T-helper 2 cell treated with Interferon-gamma antibody and Interleukin-4, amounts not matched to agents 5 μg/mL and 100 μg/mL, for 36 hours (primary cell): ENCODE results near the gene SRP14.

Source experiments
- DNase-seq: peaks from one replicate; pipeline ENCODE4 v3.0.0; 2021; ENCODE audit warnings: low spot score
- H3K27ac Mint-ChIP-seq: one replicate; pipeline ENCODE4 v1.8.0; 2021; ENCODE audit warnings: mild to moderate bottlenecking, mixed read lengths
- H3K27me3 Mint-ChIP-seq: one replicate; pipeline ENCODE4 v1.8.0; 2021; ENCODE audit warnings: low read depth, mixed read lengths
- H3K36me3 Mint-ChIP-seq: one replicate; pipeline ENCODE4 v1.8.0; 2021; ENCODE audit warnings: low read depth, mixed read lengths
- H3K4me1 Mint-ChIP-seq: one replicate; pipeline ENCODE4 v1.8.0; 2021; ENCODE audit warnings: low read depth, mixed read lengths
- H3K4me3 Mint-ChIP-seq: one replicate; pipeline ENCODE4 v1.8.0; 2022; ENCODE audit warnings: mild to moderate bottlenecking, moderate library complexity, mixed read lengths
- H3K9me3 Mint-ChIP-seq: one replicate; pipeline ENCODE4 v1.8.0; 2021; ENCODE audit warnings: mixed read lengths

Gene SRP14

DNA sequence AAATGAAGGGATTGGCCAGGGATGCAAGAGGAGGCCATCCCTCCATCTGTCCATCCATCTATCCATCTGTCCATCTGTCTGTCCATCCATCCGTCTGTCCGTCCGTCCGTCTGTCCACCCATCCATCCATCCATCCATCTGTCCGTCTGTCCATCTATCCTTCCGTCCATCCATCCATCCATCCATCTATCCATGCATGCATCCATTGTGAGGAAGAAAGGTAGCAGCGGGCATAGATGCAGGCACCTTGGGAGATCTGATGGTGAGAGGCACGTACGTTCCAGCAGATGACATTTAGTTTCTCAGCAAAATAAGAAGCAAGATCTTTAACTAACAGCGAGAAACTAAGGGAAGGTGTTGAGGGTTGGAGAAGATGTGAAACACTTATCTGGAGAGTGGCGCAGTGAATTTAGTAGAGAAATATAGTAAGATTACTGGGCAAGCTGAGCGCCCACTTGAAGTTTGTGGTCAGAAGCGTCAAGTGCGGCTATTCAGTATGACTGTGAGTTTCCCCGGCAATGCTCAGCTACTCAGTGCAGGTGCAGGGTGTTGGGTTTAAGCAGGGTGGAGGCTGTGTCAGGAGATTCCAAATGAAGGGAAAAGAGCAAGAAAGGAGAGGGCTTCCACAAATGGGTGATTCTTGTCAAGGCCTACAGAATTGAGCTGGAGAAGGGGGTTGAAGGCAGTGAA lies 22.4 kb upstream of the SRP14 start:
- Mint-ChIP-seq H3K4me3 (no peak overlapping the region), H3K4me1 (peaks cover 35% of the 10 kb centered on the region), H3K27ac (no peak overlapping the region), H3K27me3 (no peaks in the 10 kb centered on the region), H3K36me3 (peaks cover 6% of the 10 kb centered on the region), H3K9me3 (no peaks in the 10 kb centered on the region)
- peak; percentile 47 for DNase-seq

DNA sequence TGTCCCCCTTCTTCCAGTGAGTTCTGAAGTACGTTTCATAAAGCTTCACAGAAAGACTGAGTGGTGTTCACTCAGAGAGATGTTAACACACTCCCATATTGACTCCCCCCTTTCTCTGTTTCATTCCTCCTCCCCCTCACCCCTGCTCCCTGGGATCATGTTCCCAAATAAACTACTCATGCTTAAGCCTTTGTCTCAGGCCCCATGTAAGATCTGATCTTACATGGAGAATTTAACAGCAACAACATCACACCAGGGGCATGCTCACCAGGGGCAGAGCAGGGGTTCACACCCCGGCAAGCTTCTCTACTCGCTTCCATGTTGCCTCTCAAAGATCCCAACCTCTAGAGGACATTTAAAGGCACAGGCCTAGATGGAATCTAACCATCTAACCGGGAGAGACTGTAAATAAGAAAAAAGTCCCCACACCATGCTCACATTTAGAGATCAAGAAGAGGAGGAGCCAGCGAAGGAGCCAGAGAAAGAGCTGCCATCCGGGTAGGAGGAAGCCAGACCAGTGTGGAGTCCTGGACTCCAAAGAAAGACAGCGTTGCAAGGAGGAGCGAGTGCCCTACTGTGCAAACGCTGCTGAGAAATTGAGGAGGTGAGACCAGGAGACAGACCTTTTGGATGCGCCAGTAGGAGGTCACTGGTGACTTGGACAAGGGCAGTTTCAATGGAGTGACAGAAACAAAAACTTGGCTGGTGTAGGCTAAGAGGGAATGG lies 21.4 kb upstream of the SRP14 start:
- Mint-ChIP-seq H3K4me3 (no peak overlapping the region), H3K4me1 (peaks cover 35% of the 10 kb centered on the region), H3K36me3 (peaks cover 6% of the 10 kb centered on the region), H3K9me3 (no peaks in the 10 kb centered on the region), H3K27ac (no peak overlapping the region), H3K27me3 (no peaks in the 10 kb centered on the region)
- no peak for DNase-seq

DNA sequence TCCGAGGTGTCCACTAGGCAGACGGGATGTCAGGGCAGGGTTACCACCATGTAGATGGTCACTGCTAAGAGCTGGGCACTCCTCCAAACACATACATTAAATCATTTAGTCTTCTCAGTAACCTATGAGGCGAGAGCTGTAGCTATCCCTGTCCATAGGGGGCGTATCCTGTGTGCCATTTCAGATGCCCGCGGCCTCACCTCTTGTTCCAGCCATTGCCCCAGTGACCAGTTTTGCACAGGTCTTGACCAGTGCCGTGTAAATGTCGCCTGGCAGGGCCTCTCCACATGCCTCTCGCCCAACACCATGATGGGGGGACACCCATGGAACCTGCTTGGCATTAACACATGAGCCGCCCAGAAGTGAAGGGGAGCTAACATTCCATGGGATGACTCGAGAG lies 20.8 kb upstream of the SRP14 start:
- Mint-ChIP-seq H3K9me3 (no peaks in the 10 kb centered on the region), H3K36me3 (peaks cover 6% of the 10 kb centered on the region), H3K4me1 (peaks cover 37% of the 10 kb centered on the region), H3K4me3 (no peak overlapping the region), H3K27ac (no peak overlapping the region), H3K27me3 (no peaks in the 10 kb centered on the region)
- no peak for DNase-seq

DNA sequence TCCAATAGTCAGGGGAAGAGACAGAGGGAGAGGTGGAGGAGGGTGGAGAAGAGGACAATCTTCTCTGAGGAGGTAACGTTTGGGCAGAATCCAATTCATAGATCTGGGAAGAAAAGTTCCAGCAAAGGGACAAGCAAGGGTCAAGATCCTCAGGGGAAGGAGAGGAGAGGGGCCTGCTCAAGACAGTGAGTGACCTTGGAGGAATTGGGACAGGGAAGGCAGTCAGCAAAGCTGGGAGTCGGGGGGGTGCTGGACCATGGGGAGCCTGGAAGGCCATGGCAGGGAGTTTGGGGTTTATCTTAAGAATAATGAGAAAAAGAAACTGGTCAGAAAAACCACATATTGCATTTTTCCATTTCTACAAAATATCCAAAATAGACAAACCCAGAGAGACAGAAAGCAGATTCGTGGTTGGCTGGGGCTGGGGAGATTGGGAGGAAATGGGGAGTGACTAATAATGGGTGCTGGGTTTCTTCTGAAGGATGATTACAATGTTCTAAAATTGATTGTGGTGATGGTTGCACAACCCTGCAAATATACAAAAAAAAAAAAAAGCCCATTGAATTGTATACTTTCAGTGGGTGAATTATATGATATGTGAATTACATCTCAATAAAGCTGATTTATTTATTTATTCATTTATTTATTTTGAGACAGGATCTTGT lies 19.6 kb upstream of the SRP14 start:
- DNase-seq = no peak
- Mint-ChIP-seq H3K36me3 (peaks cover 6% of the 10 kb centered on the region), H3K27ac (peak overlapping the region; percentile 4), H3K4me3 (peak overlapping the region; percentile 0), H3K4me1 (peaks cover 34% of the 10 kb centered on the region), H3K9me3 (no peaks in the 10 kb centered on the region), H3K27me3 (no peaks in the 10 kb centered on the region)

DNA sequence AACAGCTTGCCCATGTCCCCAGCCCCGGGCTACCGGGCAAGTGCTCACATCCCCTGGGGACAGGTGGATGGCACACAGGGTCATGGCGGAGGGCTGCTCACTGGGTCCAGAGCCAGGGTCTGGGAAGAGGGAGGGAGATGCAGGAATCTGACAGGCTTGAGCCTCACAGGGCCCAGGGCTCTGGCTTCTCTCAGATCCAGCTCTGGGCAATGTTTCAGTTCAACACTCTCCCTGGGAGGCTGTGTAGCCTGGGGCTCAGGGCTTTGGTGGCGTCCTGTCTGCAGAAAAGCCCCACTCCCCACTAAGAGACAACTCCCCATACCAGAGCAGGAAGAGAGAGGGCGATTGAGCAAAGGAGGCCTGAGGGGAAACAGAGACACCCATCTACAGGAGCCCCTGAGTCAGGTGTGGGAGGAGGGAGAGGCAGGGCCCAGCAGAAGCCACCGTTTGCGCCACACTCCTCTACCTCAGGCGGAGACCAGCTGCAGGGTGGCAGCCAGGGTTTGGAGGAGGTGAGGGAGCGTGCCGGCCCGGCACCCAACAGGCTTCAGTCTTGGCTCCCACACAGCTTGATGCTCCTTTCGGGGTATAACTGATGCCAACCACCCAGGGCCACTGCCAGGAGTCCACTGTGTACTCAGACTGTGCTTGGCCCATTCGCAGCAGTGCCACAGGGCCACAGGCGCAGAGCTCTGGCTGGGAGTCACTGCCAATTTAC lies 16.8 kb upstream of the SRP14 start:
- peaks cover 48% of the 10 kb centered on the region for H3K4me1 Mint-ChIP-seq
- no peak overlapping the region for H3K27ac Mint-ChIP-seq
- H3K27me3 Mint-ChIP-seq = no peaks in the 10 kb centered on the region
- DNase-seq = no peak
- H3K4me3 Mint-ChIP-seq = no peak overlapping the region
- no peaks in the 10 kb centered on the region for H3K9me3 Mint-ChIP-seq
- H3K36me3 Mint-ChIP-seq = peaks cover 6% of the 10 kb centered on the region

DNA sequence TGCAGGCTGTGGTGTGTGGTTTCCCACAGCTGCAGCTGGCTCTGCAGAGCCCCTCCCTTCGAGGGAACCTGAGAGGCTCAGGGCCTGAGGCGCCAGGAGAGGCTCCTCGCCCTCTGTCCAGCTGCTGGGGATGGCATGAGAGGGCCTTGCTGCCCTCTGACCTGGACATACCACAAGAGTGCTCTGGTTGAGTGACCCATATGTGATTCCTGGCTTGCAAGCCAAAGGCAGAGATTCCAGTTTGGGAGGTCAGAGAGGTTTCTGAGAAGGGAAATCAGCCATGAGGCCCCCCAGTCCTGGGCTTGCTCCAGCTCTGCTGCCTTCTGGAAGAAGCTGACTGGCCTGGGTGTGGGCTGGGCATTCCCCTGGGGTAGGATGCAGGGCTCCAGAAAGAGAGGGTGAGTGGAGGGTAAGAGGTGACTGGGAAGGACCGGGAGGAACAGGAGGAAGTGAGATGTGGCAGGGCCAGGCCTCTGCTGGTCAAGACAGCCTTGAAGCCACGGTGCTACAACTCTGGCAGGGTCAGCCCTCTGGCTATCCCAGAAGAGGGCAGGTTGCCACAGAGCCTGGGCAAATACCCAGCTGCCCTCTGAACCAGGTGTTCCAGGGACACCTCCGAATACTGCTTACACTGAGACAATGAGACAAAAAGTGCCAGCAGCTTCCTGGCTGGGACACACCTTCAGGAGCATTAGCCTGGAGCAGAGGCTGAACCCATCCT lies 16.0 kb upstream of the SRP14 start:
- Mint-ChIP-seq H3K4me3 (peak overlapping the region; percentile 76), H3K4me1 (peaks cover 51% of the 10 kb centered on the region), H3K27ac (peak overlapping the region; percentile 76), H3K36me3 (peaks cover 5% of the 10 kb centered on the region), H3K9me3 (no peaks in the 10 kb centered on the region), H3K27me3 (no peaks in the 10 kb centered on the region)
- no peak for DNase-seq

DNA sequence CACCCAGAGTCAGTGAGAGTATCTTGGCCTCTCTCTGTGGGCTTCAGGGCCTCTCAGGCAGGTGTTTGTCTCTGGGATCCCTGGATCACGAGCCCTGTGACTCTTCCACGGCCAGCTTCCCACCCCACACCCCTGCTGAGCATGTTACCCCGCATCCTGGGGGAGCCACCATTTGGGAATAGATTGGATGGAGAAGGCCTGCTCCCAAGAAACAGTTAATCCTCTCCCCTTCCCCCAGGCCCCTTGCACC lies 15.5 kb upstream of the SRP14 start:
- Mint-ChIP-seq H3K4me3 (peak overlapping the region; percentile 76), H3K4me1 (peaks cover 54% of the 10 kb centered on the region), H3K9me3 (no peaks in the 10 kb centered on the region), H3K27ac (peak overlapping the region; percentile 5), H3K27me3 (no peaks in the 10 kb centered on the region), H3K36me3 (peaks cover 5% of the 10 kb centered on the region)
- no peak for DNase-seq

DNA sequence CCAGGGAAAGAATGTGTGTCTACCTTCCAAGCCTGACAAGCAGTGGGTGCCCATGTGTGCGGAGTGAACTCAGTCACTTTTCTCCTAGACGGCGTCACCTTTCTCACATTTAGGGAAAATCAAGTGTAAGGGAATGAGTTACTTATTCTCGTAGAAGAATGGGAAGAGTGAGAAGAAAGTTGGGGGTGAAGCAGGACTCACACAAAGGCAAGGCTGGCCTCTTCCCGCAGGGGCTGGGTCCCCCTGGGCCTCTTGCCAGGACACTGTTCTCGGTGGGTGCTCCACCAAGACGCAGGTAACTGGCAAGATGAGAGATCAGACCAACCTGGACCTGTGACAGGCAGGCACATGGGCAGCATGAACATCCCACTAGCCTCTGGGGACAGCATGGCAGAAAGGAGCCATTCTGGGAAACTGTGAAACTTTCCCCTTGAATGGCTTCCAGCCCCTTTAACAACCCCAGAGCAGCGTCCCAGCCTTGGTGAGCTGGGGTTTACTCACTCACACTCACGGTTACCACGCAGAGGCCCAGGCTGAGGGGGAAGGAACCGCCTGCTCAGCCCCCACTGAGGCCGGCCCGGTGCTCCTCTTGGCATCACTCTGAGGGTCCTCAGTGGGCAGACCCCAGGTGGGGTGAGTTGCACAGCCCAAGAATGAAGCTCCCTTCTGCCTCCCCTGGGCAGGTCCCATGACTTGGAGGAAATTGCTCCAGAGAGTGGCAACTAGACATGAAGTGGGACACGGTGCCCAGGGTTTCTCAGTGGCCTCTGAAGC lies 15.0 kb upstream of the SRP14 start:
- Mint-ChIP-seq H3K36me3 (peaks cover 8% of the 10 kb centered on the region), H3K4me3 (peak overlapping the region; percentile 76), H3K9me3 (no peaks in the 10 kb centered on the region), H3K27me3 (no peaks in the 10 kb centered on the region), H3K4me1 (peaks cover 57% of the 10 kb centered on the region), H3K27ac (peak overlapping the region; percentile 5)
- no peak for DNase-seq

DNA sequence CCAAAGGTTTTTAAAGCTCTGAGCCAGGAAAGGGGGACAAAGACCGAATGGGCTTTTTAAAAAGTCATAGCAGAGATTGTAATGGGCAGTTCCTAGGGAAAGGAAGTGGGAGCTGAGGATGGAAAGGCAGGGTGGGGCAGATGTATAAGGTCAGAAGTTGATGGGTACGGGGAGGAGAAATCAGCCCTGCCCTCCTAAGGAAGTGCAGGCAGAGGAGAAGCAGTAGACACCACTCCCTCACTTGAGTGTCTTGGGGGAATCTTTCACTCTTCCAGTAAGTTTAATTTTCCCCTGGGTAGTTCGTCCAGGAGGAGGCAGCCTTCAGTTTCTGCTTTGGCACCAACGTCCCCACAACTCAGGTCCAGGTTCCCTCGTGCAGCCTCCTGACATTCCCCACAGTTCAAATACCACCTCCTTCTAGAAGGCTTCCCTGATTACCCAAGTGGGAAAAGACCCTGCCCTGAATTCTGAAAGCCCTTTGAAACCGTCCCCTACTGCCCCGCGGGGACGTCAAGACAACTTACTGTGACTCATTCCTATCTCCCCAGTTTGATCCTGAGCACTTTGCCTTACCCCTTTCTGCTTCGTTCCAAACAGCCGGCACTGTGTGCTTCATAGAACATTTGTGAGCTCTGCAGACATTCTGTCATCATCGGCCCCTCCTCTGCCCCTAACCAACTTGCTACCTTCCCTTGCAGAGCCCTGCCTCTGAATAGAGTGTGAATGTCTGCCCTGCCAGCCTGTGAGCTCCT lies 14.3 kb upstream of the SRP14 start:
- Mint-ChIP-seq H3K4me1 (peaks cover 58% of the 10 kb centered on the region), H3K27me3 (no peaks in the 10 kb centered on the region), H3K27ac (no peak overlapping the region), H3K4me3 (peak overlapping the region; percentile 17), H3K36me3 (peaks cover 9% of the 10 kb centered on the region), H3K9me3 (no peaks in the 10 kb centered on the region)
- DNase-seq = no peak

DNA sequence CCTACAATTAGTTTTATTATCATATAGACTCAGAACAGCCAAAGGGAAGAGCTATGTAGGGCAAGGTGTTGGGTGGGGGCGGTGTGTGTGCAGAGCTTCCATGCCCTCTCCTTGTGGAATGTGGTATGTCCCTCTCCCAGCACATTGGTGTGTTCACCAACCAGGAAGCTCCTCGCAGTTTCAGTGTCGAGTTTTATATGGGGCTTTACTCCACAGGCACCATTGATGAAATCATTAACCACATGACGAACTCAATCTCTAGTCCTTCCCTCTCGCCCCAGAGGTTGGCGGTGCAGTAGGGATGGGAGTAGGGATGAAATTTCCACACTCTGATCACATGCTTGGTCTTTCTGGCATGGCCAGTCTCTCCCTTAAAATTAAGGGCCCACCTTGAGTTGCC lies 13.6 kb upstream of the SRP14 start:
- peaks cover 58% of the 10 kb centered on the region for H3K4me1 Mint-ChIP-seq
- peaks cover 6% of the 10 kb centered on the region for H3K36me3 Mint-ChIP-seq
- H3K27ac Mint-ChIP-seq = no peak overlapping the region
- no peak for DNase-seq
- no peaks in the 10 kb centered on the region for H3K9me3 Mint-ChIP-seq
- no peaks in the 10 kb centered on the region for H3K27me3 Mint-ChIP-seq
- no peak overlapping the region for H3K4me3 Mint-ChIP-seq

DNA sequence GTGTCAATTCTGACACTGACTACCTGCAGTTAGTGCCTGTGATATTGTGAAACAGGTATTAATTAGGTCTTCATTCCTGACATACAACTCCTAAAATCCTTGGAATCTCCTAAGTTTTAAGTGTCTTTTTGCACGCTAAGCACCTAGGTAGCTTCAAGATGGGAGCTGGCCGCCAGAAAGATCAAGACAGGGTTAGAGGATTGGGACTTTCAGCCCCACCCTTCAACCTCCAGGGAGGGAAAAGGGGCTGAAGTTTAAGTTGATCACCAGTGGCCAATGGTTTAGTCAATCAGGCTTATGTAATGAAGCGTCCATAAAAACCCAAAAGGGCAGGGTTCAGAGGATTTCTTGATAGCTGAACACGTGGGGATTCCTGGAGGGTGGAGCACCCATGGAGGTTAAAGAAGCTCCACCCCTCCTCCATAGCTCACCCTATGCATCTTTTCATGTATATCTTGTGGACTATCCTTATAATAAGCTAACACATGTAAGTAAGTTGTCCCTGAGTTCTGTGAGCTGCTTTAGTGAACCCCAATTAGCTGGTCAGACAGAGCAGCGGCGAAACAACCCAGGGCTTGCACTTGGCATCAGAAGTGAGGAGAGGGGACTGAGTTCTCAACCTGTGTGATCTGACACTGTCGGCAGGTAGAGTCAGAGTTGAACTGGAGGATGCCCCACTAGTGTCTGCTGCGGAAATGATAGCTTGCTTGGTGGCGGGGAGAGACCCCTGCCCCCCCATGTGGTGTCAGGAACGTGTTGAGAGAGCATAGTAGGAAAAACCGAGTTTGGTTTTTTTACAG lies 12.8 kb upstream of the SRP14 start:
- Mint-ChIP-seq H3K36me3 (peaks cover 6% of the 10 kb centered on the region), H3K4me3 (no peak overlapping the region), H3K27me3 (no peaks in the 10 kb centered on the region), H3K9me3 (no peaks in the 10 kb centered on the region), H3K27ac (no peak overlapping the region), H3K4me1 (peaks cover 64% of the 10 kb centered on the region)
- DNase-seq = no peak

DNA sequence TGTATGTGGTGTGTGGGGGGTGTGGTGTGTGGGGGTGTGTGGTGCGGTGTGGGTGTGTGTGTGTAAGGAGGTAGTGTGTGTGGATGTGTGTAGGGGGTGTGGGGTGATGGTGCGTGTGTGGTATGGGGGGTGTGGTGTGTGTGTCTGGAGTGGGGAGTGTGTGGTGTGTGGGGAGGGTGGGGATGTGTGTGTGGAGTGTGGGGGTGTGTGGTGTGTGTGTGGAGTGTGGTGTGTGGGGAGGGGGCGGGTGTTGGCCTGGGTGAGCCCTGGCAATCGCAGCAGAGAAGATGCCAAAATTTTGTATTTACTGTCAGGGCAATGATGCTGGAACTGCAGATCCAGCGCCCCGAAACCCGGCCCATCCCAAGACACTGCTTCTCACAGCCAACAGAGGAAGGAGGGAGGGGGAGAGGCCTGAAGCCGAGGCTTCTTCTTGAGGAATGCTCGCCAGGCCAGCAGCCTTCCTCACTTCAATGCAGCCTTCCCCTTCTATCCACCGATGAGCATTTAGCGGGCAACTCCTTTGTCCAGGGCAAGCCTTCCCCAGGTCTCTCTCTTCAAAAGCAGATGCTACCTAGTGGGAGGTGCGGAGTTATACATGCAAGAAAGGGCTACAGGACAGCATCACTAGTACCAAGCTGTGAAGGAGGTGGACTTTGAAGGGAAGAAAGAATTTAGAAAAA lies 11.9 kb upstream of the SRP14 start:
- Mint-ChIP-seq H3K4me3 (no peak overlapping the region), H3K27ac (peak overlapping the region; percentile 67), H3K27me3 (no peaks in the 10 kb centered on the region)

More for the DNA sequence above, 11.9 kb upstream of the SRP14 start:
- DNase-seq = no peak
- Mint-ChIP-seq H3K4me1 (peaks cover 66% of the 10 kb centered on the region), H3K36me3 (peaks cover 6% of the 10 kb centered on the region), H3K9me3 (no peaks in the 10 kb centered on the region)
